GM12878 (cell line): ENCODE measurements around the gene NUDT9. TPM values are rescaled to one million over a fixed set of nuclear protein-coding genes. Genes with fewer than 3 reads are reported as not detected.

ENCODE experiments used
- ATAC-seq: fragments of 200-7000 bp; cut with Tn5 transposase; 3 replicates; pipeline ENCODE4 v1.9.1; 2020; ENCODE audit warnings: mild to moderate bottlenecking, moderate library complexity
- BruUV-seq: library from RNA; stranded (reverse); fragments of 400-500 nt; replicated peaks from 2 replicates; lab custom pipeline; 2021; lab: Mats Ljungman, UMichigan
- CTCF ChIA-PET: fragments of 300-600 bp; sonication (Branson Sonifier 250); formaldehyde crosslinking; extraction: SDS; loops from one replicate; lab custom pipeline; 2021; ENCODE audit warnings: inconsistent platforms; lab: Yijun Ruan, JAX
- POLR2A ChIA-PET: fragments of 350-600 bp; formaldehyde crosslinking; extraction: SDS; loops from one replicate; lab custom pipeline; 2021; ENCODE audit warnings: inconsistent platforms; lab: Charles Lee
- RAD21 ChIA-PET: fragments of 300-600 bp; sonication (Branson Sonifier 250); formaldehyde crosslinking; loops from one replicate; lab custom pipeline; 2023; ENCODE audit warnings: antibody characterized with exemption; ENCODE audit not compliant: unreplicated experiment; lab: Charles Lee
- SMC1A ChIA-PET: fragments of 300-600 bp; sonication (Branson Sonifier 250); formaldehyde crosslinking; loops from one replicate; lab custom pipeline; 2023; ENCODE audit not compliant: unreplicated experiment, uncharacterized antibody; lab: Charles Lee
- DNase-seq: peaks from one replicate; pipeline ENCODE4 v3.0.0-alpha.2; 2011; ENCODE audit warnings: low read depth, low spot score
- FAIRE-seq: peaks from 3 replicates; lab custom pipeline; 2011; peaks lifted over from hg19 to GRCh38; lab: Jason Lieb, UNC
- H2AFZ ChIP-seq: 2 replicates; pipeline ENCODE4 v1.6.0; 2011; ENCODE audit warnings: low read depth, low read length, control low read depth; ENCODE audit not compliant: control insufficient read depth
- H3K27ac ChIP-seq: 2 replicates; pipeline ENCODE4 v1.5.1; 2011; ENCODE audit warnings: control low read depth; ENCODE audit not compliant: control insufficient read depth, insufficient read depth
- H3K27me3 ChIP-seq, 2 experiments: replicated peaks in 1 of 2; 2 replicates each; pipeline versions ENCODE4 v1.6.0 to v1.6.1; 2011; ENCODE audit warnings: low read length in 1 of 2; ENCODE audit not compliant: control insufficient read depth in 2 of 2, insufficient read depth in 2 of 2
- H3K36me3 ChIP-seq, 2 experiments: 2 replicates each; pipeline ENCODE4 v1.5.1; 2011; ENCODE audit warnings: low read length in 1 of 2; ENCODE audit not compliant: control insufficient read depth in 2 of 2, insufficient read depth in 2 of 2
- H3K4me1 ChIP-seq: 2 replicates; pipeline ENCODE4 v1.6.1; 2011; ENCODE audit warnings: mild to moderate bottlenecking, low read length, moderate library complexity, mixed read lengths; ENCODE audit not compliant: control insufficient read depth, insufficient read depth
- H3K4me2 ChIP-seq: 2 replicates; pipeline ENCODE4 v1.6.0; 2011; ENCODE audit warnings: control low read depth; ENCODE audit not compliant: control insufficient read depth, insufficient read depth
- H3K4me3 ChIP-seq: fragments of 200-600 bp; sonication (generic); 2 replicates; pipeline ENCODE4 v1.5.1; 2016
- H3K79me2 ChIP-seq: 2 replicates; pipeline ENCODE4 v1.6.0; 2011; ENCODE audit warnings: low read length; ENCODE audit not compliant: control insufficient read depth, insufficient read depth
- H3K9ac ChIP-seq: 2 replicates; pipeline ENCODE4 v1.8.0; 2011; ENCODE audit warnings: low read length, control low read depth, mixed read lengths; ENCODE audit not compliant: control insufficient read depth, insufficient read depth
- H3K9me3 ChIP-seq: replicated peaks from 3 replicates; pipeline ENCODE4 v1.5.1; 2011; ENCODE audit warnings: mild to moderate bottlenecking, low read length; ENCODE audit not compliant: control insufficient read depth, insufficient read depth
- H4K20me1 ChIP-seq: 2 replicates; pipeline ENCODE4 v1.6.0; 2011; ENCODE audit not compliant: control insufficient read depth, insufficient read depth
- HDGF ChIP-seq: fragments of 450-650 bp; IDR thresholded peaks from 2 replicates; pipeline ENCODE4 v1.6.1; 2016; ENCODE audit warnings: antibody characterized with exemption
- MAX ChIP-seq: IDR thresholded peaks from 2 replicates; pipeline ENCODE4 v1.6.1; 2012; ENCODE audit warnings: low read depth, low read length, improper control_type of control experiment
- NR2F1 ChIP-seq: fragments of 450-650 bp; conservative IDR thresholded peaks from 2 replicates; pipeline ENCODE4 v1.6.1; 2017; ENCODE audit warnings: mild to moderate bottlenecking
- PAX5 ChIP-seq: IDR thresholded peaks from 2 replicates; pipeline ENCODE4 v1.6.1; 2011; ENCODE audit warnings: low read depth, low read length, borderline replicate concordance
- RAD51 ChIP-seq: fragments of 450-650 bp; IDR thresholded peaks from 2 replicates; pipeline ENCODE4 v1.6.1; 2016; ENCODE audit warnings: moderate library complexity, mild to moderate bottlenecking, inconsistent platforms
- SMARCA5 ChIP-seq: fragments of 450-650 bp; IDR thresholded peaks from 2 replicates; pipeline ENCODE4 v1.6.1; 2017; ENCODE audit warnings: mild to moderate bottlenecking
- TAF1 ChIP-seq: IDR thresholded peaks from 2 replicates; pipeline ENCODE4 v1.6.1; 2011; ENCODE audit warnings: mild to moderate bottlenecking, low read depth, low read length, borderline replicate concordance
- TCF12 ChIP-seq: IDR thresholded peaks from 2 replicates; pipeline ENCODE4 v1.6.1; 2011; ENCODE audit warnings: low read depth, mild to moderate bottlenecking, low read length
- ZNF217 ChIP-seq: fragments of 450-650 bp; IDR thresholded peaks from 2 replicates; pipeline ENCODE4 v1.6.1; 2017; ENCODE audit warnings: antibody characterized with exemption, mild to moderate bottlenecking
- WGBS: methylation state at CpG from one replicate; pipeline ENCODE4 v1.1.6; 2016; ENCODE audit warnings: low lambda C conversion rate; ENCODE audit not compliant: insufficient replicate concordance, insufficient coverage; ENCODE audit errors: missing lambda C conversion rate; 5-methylcytosine and 5-hydroxymethylcytosine counted together
- in situ Hi-C: fragments of 300-500 bp; cut with MboI; formaldehyde crosslinking; loops from 9 replicates; pipeline ENCODE4 v1.14.3; 2018; ENCODE audit warnings: mixed read lengths
- intact Hi-C: fragments of 100-400 bp; cut with micrococcal nuclease; formaldehyde crosslinking; loops from one replicate; pipeline ENCODE4 v1.14.2; 2022; ENCODE audit not compliant: unreplicated experiment
- polyA plus RNA-seq, 11 experiments: library from polyadenylated mRNA; depleted of rRNA in 4 of 11; unstranded in 6 of 11; stranded (reverse) in 5 of 11; fragments of >200 nt; fragmentation: Nextera tagmentation in 4 of 11; fragmentation: Illumina TruSeq in 1 of 11; extraction: Ambion mirVana in 4 of 11; extraction: Trizol in 1 of 11; gene quantifications; 1 replicate in 1 of 11; 2 replicates in 10 of 11; pipeline versions ENCODE4 v1.2.1 to v1.2.3, GENCODE V29; 2011 to 2016; ENCODE audit warnings: inconsistent platforms in 2 of 11, missing spikeins in 2 of 11, low read depth in 1 of 11
- total RNA-seq, 4 experiments: library from RNA; depleted of rRNA in 3 of 4; stranded (reverse); fragments of >200 nt in 3 of 4; fragmentation: Illumina TruSeq in 1 of 4; extraction: Trizol in 1 of 4; gene quantifications; 2 replicates each; pipeline versions ENCODE4 v1.2.1 to v1.2.3, GENCODE V29; 2013 to 2021
- TF ChIP-seq, protein P1 (sequence below): IDR thresholded peaks from 2 replicates; pipeline ENCODE4 v1.6.1; 2012; ENCODE audit warnings: low read length, inconsistent platforms
- TF ChIP-seq, protein P2 (sequence below): IDR thresholded peaks from 2 replicates; pipeline ENCODE4 v1.6.1; 2011; ENCODE audit warnings: borderline replicate concordance, low read depth, mild to moderate bottlenecking, moderate library complexity, mixed read lengths, low read length; ENCODE audit not compliant: insufficient read depth; ENCODE audit errors: extremely low read length
- TF ChIP-seq, protein P3 (sequence below): fragments of 450-650 bp; IDR thresholded peaks from 2 replicates; pipeline ENCODE4 v1.6.1; 2017; ENCODE audit warnings: antibody characterized with exemption, mild to moderate bottlenecking, moderate library complexity

The NUDT9 gene
- total and polyA plus RNA-seq, 10 of the 15 experiments (the other 5 are each of a cell fraction or from before 2014, with no cell fraction given) = 8.4 to 28.3 (median 14.6) TPM

GRCh38 chr4:87433342-87433741, 11.0 kb downstream of the NUDT9 start (continued):
- no peak for TF ChIP-seq SMARCA5
- TF ChIP-seq, protein P1, sequence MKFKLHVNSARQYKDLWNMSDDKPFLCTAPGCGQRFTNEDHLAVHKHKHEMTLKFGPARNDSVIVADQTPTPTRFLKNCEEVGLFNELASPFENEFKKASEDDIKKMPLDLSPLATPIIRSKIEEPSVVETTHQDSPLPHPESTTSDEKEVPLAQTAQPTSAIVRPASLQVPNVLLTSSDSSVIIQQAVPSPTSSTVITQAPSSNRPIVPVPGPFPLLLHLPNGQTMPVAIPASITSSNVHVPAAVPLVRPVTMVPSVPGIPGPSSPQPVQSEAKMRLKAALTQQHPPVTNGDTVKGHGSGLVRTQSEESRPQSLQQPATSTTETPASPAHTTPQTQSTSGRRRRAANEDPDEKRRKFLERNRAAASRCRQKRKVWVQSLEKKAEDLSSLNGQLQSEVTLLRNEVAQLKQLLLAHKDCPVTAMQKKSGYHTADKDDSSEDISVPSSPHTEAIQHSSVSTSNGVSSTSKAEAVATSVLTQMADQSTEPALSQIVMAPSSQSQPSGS = no peak

- H2AFZ ChIP-seq = no peak overlapping the region
- H3K4me3 ChIP-seq = no peak overlapping the region
- no peak for TF ChIP-seq PAX5
- no peak for TF ChIP-seq HDGF
- TF ChIP-seq RAD51 = no peak
- no peak for TF ChIP-seq ZNF217
- no peak for TF ChIP-seq MAX
- no peak for TF ChIP-seq TCF12
- no peak for TF ChIP-seq NR2F1
- TF ChIP-seq, protein P2, sequence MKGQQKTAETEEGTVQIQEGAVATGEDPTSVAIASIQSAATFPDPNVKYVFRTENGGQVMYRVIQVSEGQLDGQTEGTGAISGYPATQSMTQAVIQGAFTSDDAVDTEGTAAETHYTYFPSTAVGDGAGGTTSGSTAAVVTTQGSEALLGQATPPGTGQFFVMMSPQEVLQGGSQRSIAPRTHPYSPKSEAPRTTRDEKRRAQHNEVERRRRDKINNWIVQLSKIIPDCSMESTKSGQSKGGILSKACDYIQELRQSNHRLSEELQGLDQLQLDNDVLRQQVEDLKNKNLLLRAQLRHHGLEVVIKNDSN = no peak
- TF ChIP-seq, protein P3, sequence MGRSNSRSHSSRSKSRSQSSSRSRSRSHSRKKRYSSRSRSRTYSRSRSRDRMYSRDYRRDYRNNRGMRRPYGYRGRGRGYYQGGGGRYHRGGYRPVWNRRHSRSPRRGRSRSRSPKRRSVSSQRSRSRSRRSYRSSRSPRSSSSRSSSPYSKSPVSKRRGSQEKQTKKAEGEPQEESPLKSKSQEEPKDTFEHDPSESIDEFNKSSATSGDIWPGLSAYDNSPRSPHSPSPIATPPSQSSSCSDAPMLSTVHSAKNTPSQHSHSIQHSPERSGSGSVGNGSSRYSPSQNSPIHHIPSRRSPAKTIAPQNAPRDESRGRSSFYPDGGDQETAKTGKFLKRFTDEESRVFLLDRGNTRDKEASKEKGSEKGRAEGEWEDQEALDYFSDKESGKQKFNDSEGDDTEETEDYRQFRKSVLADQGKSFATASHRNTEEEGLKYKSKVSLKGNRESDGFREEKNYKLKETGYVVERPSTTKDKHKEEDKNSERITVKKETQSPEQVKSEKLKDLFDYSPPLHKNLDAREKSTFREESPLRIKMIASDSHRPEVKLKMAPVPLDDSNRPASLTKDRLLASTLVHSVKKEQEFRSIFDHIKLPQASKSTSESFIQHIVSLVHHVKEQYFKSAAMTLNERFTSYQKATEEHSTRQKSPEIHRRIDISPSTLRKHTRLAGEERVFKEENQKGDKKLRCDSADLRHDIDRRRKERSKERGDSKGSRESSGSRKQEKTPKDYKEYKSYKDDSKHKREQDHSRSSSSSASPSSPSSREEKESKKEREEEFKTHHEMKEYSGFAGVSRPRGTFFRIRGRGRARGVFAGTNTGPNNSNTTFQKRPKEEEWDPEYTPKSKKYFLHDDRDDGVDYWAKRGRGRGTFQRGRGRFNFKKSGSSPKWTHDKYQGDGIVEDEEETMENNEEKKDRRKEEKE = no peak
- TF ChIP-seq TAF1 = no peak
- H3K9me3 ChIP-seq = no peaks in the 10 kb centered on the region
- no peak overlapping the region for H3K9ac ChIP-seq
- WGBS = 96% methylated on average over 3 of the region's 3 CpGs
- no TSS peak for BruUV-seq
- ChIA-PET RAD21 (no interaction called here), POLR2A (no interaction called here), SMC1A (interaction anchor here (0.8 to 1.2 kb wide), 3 partner anchors 23 to 67 kb away, joined by 3 to 5 read pairs (median 4); no protein-coding TSS in a partner anchor), CTCF (interaction anchor here (1.0 to 1.1 kb wide), 3 partner anchors 22 to 67 kb away, joined by 3 read pairs; no protein-coding TSS in a partner anchor)
- no peaks in the 10 kb centered on the region for H3K27me3 ChIP-seq
- in situ Hi-C loops = no loop called here
- peaks cover 0 to 8% of the 10 kb centered on the region in 2 experiments; a peak in 1 of 4 replicates for H3K36me3 ChIP-seq
- no peaks in the 10 kb centered on the region for H3K79me2 ChIP-seq
- no peak for ATAC-seq
- no peak for FAIRE-seq
- H3K27ac ChIP-seq = no peak overlapping the region
- H3K4me2 ChIP-seq = no peak overlapping the region
- H4K20me1 ChIP-seq = no peaks in the 10 kb centered on the region
- H3K4me1 ChIP-seq = no peaks in the 10 kb centered on the region
- intact Hi-C loops = no loop called here
- DNase-seq = no peak
Measured at GRCh38 chr4:87442889-87443288, 20.5 kb downstream of the NUDT9 start.
